Progenitor cell of endocrine pancreas (in vitro differentiated cells): ENCODE data around the gene STK36. TPM values are rescaled to one million over a fixed set of nuclear protein-coding genes. Genes with fewer than 3 reads are reported as not detected.

Source experiments
- DNase-seq: peaks from one replicate; pipeline ENCODE4 v3.0.0; 2021; ENCODE audit warnings: low spot score; ENCODE audit not compliant: unreplicated experiment
- H3K27ac Mint-ChIP-seq: 2 replicates; pipeline ENCODE4 v1.8.0; 2021; ENCODE audit warnings: mild to moderate bottlenecking, moderate library complexity, mixed read lengths
- H3K27me3 Mint-ChIP-seq: 2 replicates; pipeline ENCODE4 v1.8.0; 2021; ENCODE audit warnings: mixed read lengths
- H3K36me3 Mint-ChIP-seq: 2 replicates; pipeline ENCODE4 v1.8.0; 2022; ENCODE audit warnings: mixed read lengths; ENCODE audit not compliant: insufficient read depth
- H3K4me1 Mint-ChIP-seq: 2 replicates; pipeline ENCODE4 v1.8.0; 2021; ENCODE audit warnings: low read depth, mixed read lengths
- H3K4me3 Mint-ChIP-seq: 2 replicates; pipeline ENCODE4 v1.8.0; 2021; ENCODE audit warnings: low read depth, mild to moderate bottlenecking, moderate library complexity, mixed read lengths
- H3K9me3 Mint-ChIP-seq: 2 replicates; pipeline ENCODE4 v1.8.0; 2021; ENCODE audit warnings: low read depth, mixed read lengths
- CTCF ChIP-seq: fragments of 200-600 bp; sonication (generic); IDR thresholded peaks from one replicate; pipeline ENCODE4 v1.5.0; 2021; ENCODE audit warnings: antibody characterized with exemption, mild to moderate bottlenecking; ENCODE audit not compliant: unreplicated experiment
- total RNA-seq: library from RNA; stranded (reverse); gene quantifications from 2 replicates; pipeline ENCODE4 v1.2.1, GENCODE V29; 2021

The STK36 gene
- total RNA-seq, 1 donor from 2014 or later, result 137 TPM

- peaks cover 9% of the 10 kb centered on the region for H3K9me3 Mint-ChIP-seq
Measured at GRCh38 chr2:218729640-218730039, 57.8 kb downstream of the STK36 start.

GRCh38 chr2:218732052-218732760 lies 60.3 kb downstream of the STK36 start:
- Mint-ChIP-seq H3K36me3 (peaks cover 16% of the 10 kb centered on the region), H3K4me1 (no peaks in the 10 kb centered on the region), H3K27ac (no peak overlapping the region), H3K9me3 (peaks cover 3% of the 10 kb centered on the region), H3K27me3 (no peaks in the 10 kb centered on the region), H3K4me3 (no peak overlapping the region)
- no peak for TF ChIP-seq CTCF
- no peak for DNase-seq

More at GRCh38 chr2:218729640-218730039, 57.8 kb downstream of the STK36 start:
- Mint-ChIP-seq H3K4me3 (no peak overlapping the region), H3K27ac (no peak overlapping the region), H3K36me3 (peaks cover 29% of the 10 kb centered on the region), H3K4me1 (no peaks in the 10 kb centered on the region), H3K27me3 (no peaks in the 10 kb centered on the region)
- no peak for DNase-seq
- no peak for TF ChIP-seq CTCF

GRCh38 chr2:218732761-218733158 lies 60.9 kb downstream of the STK36 start:
- Mint-ChIP-seq H3K27me3 (no peaks in the 10 kb centered on the region), H3K9me3 (peaks cover 1% of the 10 kb centered on the region), H3K27ac (no peak overlapping the region), H3K4me1 (no peaks in the 10 kb centered on the region), H3K4me3 (no peak overlapping the region), H3K36me3 (peaks cover 13% of the 10 kb centered on the region)
- no peak for TF ChIP-seq CTCF
- no peak for DNase-seq

- H3K4me3 Mint-ChIP-seq, result no peak overlapping the region
- no peak for DNase-seq
- H3K9me3 Mint-ChIP-seq, result no peaks in the 10 kb centered on the region
- no peaks in the 10 kb centered on the region for H3K27me3 Mint-ChIP-seq
- no peak for TF ChIP-seq CTCF
- peaks cover 16% of the 10 kb centered on the region for H3K36me3 Mint-ChIP-seq
- no peak overlapping the region for H3K27ac Mint-ChIP-seq
- no peaks in the 10 kb centered on the region for H3K4me1 Mint-ChIP-seq
Measured at GRCh38 chr2:218733171-218734021, 61.5 kb downstream of the STK36 start.

GRCh38 chr2:218734190-218734975 lies 62.5 kb downstream of the STK36 start:
- Mint-ChIP-seq H3K27me3 (no peaks in the 10 kb centered on the region), H3K4me1 (no peaks in the 10 kb centered on the region), H3K27ac (no peak overlapping the region), H3K9me3 (no peaks in the 10 kb centered on the region), H3K36me3 (peaks cover 12% of the 10 kb centered on the region), H3K4me3 (no peak overlapping the region)
- no peak for TF ChIP-seq CTCF
- DNase-seq, result no peak
